ENCODE measurements around the gene EPN2. TPM values are rescaled to one million over a fixed set of nuclear protein-coding genes. Genes with fewer than 3 reads are reported as not detected.

Gene EPN2
- polyA plus RNA-seq, 1 donor from 2014 or later = 37.8 TPM

DNA sequence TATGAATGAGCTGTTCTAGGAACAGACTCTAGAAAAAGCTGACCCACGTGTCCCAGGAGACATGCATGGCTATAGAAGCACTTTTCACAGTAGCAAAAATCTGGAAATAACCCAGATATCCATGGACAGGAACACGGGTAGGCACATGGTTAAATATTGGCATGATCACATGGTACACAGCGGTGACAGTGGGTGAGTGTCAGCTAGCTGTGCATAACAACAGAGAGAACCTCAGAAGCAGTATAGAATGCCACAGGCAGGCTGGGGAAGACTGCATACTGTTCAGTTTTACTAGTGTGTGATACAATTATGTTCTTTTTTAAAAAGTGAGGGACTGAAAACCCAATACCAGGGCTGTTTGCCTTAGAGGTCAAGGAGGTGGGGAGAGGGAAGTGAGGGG is 31.4 kb downstream of the EPN2 start:
- Histone ChIP-seq H3K36me3 (ENCODE audit: insufficient read depth, low read length) (no peaks in the 10 kb centered on the region), H3K9me3 (ENCODE audit: low read length) (no peaks in the 10 kb centered on the region), H4K20me1 (ENCODE audit: insufficient read depth) (no peaks in the 10 kb centered on the region), H2AFZ (ENCODE audit: low read depth, low read length) (no peak overlapping the region), H3K79me2 (replicated peaks; ENCODE audit: insufficient read depth, low read length) (peaks cover 3% of the 10 kb centered on the region), H3F3A (ENCODE audit: insufficient read depth, low read length, poor library complexity, severe bottlenecking) (no peaks in the 10 kb centered on the region), H3K4me3 (ENCODE audit: low read length) (no peak overlapping the region), H3K27me3 (ENCODE audit: insufficient read depth, low read depth, low read length) (no peaks in the 10 kb centered on the region), H3K9ac (ENCODE audit: low read length) (no peak overlapping the region), H3K9me2 (ENCODE audit: insufficient read depth, low read length) (no peaks in the 10 kb centered on the region), H3K4me2 (ENCODE audit: low read length) (no peak overlapping the region), H3K27ac (ENCODE audit: low read length) (no peak overlapping the region)
- no peak for TF ChIP-seq MXI1 (conservative IDR thresholded peaks at IDR 0.05; ENCODE audit: poor library complexity, severe bottlenecking)
- no peak for TF ChIP-seq SMC3 (conservative IDR thresholded peaks at IDR 0.05; ENCODE audit: poor library complexity)
- TF ChIP-seq POLR2AphosphoS5 (IDR thresholded peaks at IDR 0.05) = no peak
- TF ChIP-seq CTCF (IDR thresholded peaks at IDR 0.05; ENCODE audit: poor library complexity, severe bottlenecking) = no peak
- TF ChIP-seq EP300 (conservative IDR thresholded peaks at IDR 0.05; ENCODE audit: poor library complexity, severe bottlenecking) = no peak
- TF ChIP-seq RAD21 (conservative IDR thresholded peaks at IDR 0.05) = no peak

GRCh38 chr17:19269106-19269505 is 31.9 kb downstream of the EPN2 start:
- H3K27ac ChIP-seq (ENCODE audit: low read length) = no peak overlapping the region
- no peak for TF ChIP-seq RAD21 (conservative IDR thresholded peaks at IDR 0.05)
- TF ChIP-seq SMC3 (conservative IDR thresholded peaks at IDR 0.05; ENCODE audit: poor library complexity) = no peak
- TF ChIP-seq REST (IDR thresholded peaks at IDR 0.05; ENCODE audit: borderline replicate concordance) = no peak
- no peak for TF ChIP-seq POLR2AphosphoS5 (IDR thresholded peaks at IDR 0.05)
- no peak for TF ChIP-seq EP300 (conservative IDR thresholded peaks at IDR 0.05; ENCODE audit: poor library complexity, severe bottlenecking)
- no peak for TF ChIP-seq MXI1 (conservative IDR thresholded peaks at IDR 0.05; ENCODE audit: poor library complexity, severe bottlenecking)
- no peak for TF ChIP-seq TAF1 (IDR thresholded peaks at IDR 0.05; ENCODE audit: low read depth)
- TF ChIP-seq CTCF (IDR thresholded peaks at IDR 0.05; ENCODE audit: poor library complexity, severe bottlenecking) = no peak
- TF ChIP-seq EZH2 (IDR thresholded peaks at IDR 0.05; ENCODE audit: borderline replicate concordance, insufficient read depth, low read length, poor library complexity, severe bottlenecking) = no peak
- no peaks in the 10 kb centered on the region for H3K9me2 ChIP-seq (ENCODE audit: insufficient read depth, low read length)
- H3K36me3 ChIP-seq (ENCODE audit: insufficient read depth, low read length) = no peaks in the 10 kb centered on the region
- H4K20me1 ChIP-seq (ENCODE audit: insufficient read depth) = no peaks in the 10 kb centered on the region
- H3K4me3 ChIP-seq (ENCODE audit: low read length) = no peak overlapping the region
- H3K9ac ChIP-seq (ENCODE audit: low read length) = no peak overlapping the region
- no peak overlapping the region for H3K4me2 ChIP-seq (ENCODE audit: low read length)
- no peak overlapping the region for H2AFZ ChIP-seq (ENCODE audit: low read depth, low read length)
- H3F3A ChIP-seq (ENCODE audit: insufficient read depth, low read length, poor library complexity, severe bottlenecking) = no peaks in the 10 kb centered on the region
- no peaks in the 10 kb centered on the region for H3K27me3 ChIP-seq (ENCODE audit: insufficient read depth, low read depth, low read length)
- peaks cover 3% of the 10 kb centered on the region for H3K79me2 ChIP-seq (replicated peaks; ENCODE audit: insufficient read depth, low read length)
- H3K9me3 ChIP-seq (ENCODE audit: low read length) = no peaks in the 10 kb centered on the region
